K562 (cell line): ENCODE measurements around the gene GALNT12. TPM values are rescaled to one million over a fixed set of nuclear protein-coding genes. Genes with fewer than 3 reads are reported as not detected.
A peak's percentile ranks its signal among the peaks of the same experiment; 100 is the strongest.

ENCODE experiments used
- ATF1 ChIP-seq, 2 experiments: fragments of 450-650 bp in 1 of 2; IDR thresholded peaks; 2 replicates each; pipeline ENCODE4 v1.6.1; 2016; ENCODE audit warnings: missing compliant biosample characterization in 1 of 2, missing genetic modification characterization in 1 of 2
- BMI1 ChIP-seq: fragments of 150-350 bp; IDR thresholded peaks from 2 replicates; pipeline ENCODE4 v1.6.1; 2014; ENCODE audit warnings: low read length
- CBFB ChIP-seq: sonication (generic); formaldehyde crosslinking; IDR thresholded peaks from 2 replicates; pipeline ENCODE4 v1.4.0; 2020; ENCODE audit warnings: mild to moderate bottlenecking, missing genetic modification reagents
- CBX8 ChIP-seq: fragments of 200-600 bp; sonication (generic); IDR thresholded peaks from 2 replicates; pipeline ENCODE4 v1.6.1; 2012; ENCODE audit warnings: borderline replicate concordance, mixed run types, low read depth, mild to moderate bottlenecking, moderate library complexity, mixed read lengths, low read length, control low read depth, inconsistent platforms; ENCODE audit not compliant: poor library complexity, severe bottlenecking; ENCODE audit errors: extremely low read depth
- DACH1 ChIP-seq: fragments of 450-650 bp; IDR thresholded peaks from 2 replicates; pipeline ENCODE4 v1.6.1; 2018; ENCODE audit not compliant: partially characterized antibody
- ELF2 ChIP-seq: fragments of 250-450 bp; sonication (Bioruptor Pico); IDR thresholded peaks from 2 replicates; pipeline ENCODE4 v1.5.0; 2021; ENCODE audit warnings: mild to moderate bottlenecking
- MCM2 ChIP-seq: fragments of 450-650 bp; IDR thresholded peaks from 2 replicates; pipeline ENCODE4 v1.6.1; 2017; ENCODE audit warnings: low read depth, mild to moderate bottlenecking
- MECOM ChIP-seq: fragments of 250-450 bp; sonication (Bioruptor Pico); IDR thresholded peaks from 2 replicates; pipeline ENCODE4 v1.8.0; 2022; ENCODE audit warnings: inconsistent platforms
- NCOA2 ChIP-seq, 2 experiments: fragments of 450-650 bp; IDR thresholded peaks; 2 replicates each; pipeline ENCODE4 v1.6.1; 2018; ENCODE audit warnings: mild to moderate bottlenecking in 2 of 2, moderate library complexity in 1 of 2; ENCODE audit not compliant: partially characterized antibody in 2 of 2
- NCOA4 ChIP-seq: fragments of 450-650 bp; IDR thresholded peaks from 2 replicates; pipeline ENCODE4 v1.6.1; 2018; ENCODE audit warnings: mild to moderate bottlenecking; ENCODE audit not compliant: partially characterized antibody
- PCBP2 ChIP-seq: fragments of 200-400 bp; formaldehyde crosslinking; IDR thresholded peaks from 2 replicates; pipeline ENCODE4 v1.6.1; 2018; ENCODE audit warnings: low read length, low read depth, mild to moderate bottlenecking, moderate library complexity; ENCODE audit not compliant: poor library complexity, severe bottlenecking
- PHB ChIP-seq: fragments of 250-450 bp; sonication (Bioruptor Pico); IDR thresholded peaks from 2 replicates; pipeline ENCODE4 v1.5.0; 2021
- RUNX1 ChIP-seq: sonication (generic); IDR thresholded peaks from 2 replicates; pipeline ENCODE4 v1.6.1; 2016; ENCODE audit warnings: antibody characterized with exemption, low read depth
- ZKSCAN3 ChIP-seq: fragments of 250-450 bp; sonication (Bioruptor Pico); IDR thresholded peaks from 2 replicates; pipeline ENCODE4 v1.4.0; 2020
- ZNF140 ChIP-seq: fragments of 250-450 bp; sonication (Bioruptor Pico); IDR thresholded peaks from 2 replicates; pipeline ENCODE4 v1.8.0; 2021; ENCODE audit warnings: moderate library complexity, mild to moderate bottlenecking, inconsistent platforms
- ZNF699 ChIP-seq: fragments of 250-450 bp; sonication (Bioruptor Pico); IDR thresholded peaks from 2 replicates; pipeline ENCODE4 v1.8.0; 2021; ENCODE audit warnings: mild to moderate bottlenecking, moderate library complexity; ENCODE audit not compliant: insufficient replicate concordance
- ZNF830 ChIP-seq: fragments of 250-450 bp; sonication (Bioruptor Pico); IDR thresholded peaks from 2 replicates; pipeline ENCODE4 v1.5.0; 2021; ENCODE audit warnings: mild to moderate bottlenecking
- polyA plus RNA-seq, 8 experiments: library from polyadenylated mRNA; depleted of rRNA in 4 of 8; stranded (reverse) in 5 of 8; unstranded in 3 of 8; fragments of >200 nt; fragmentation: Nextera tagmentation in 2 of 8; fragmentation: Illumina TruSeq in 1 of 8; extraction: Ambion mirVana in 2 of 8; extraction: Trizol in 1 of 8; gene quantifications; 2 replicates each; pipeline versions ENCODE4 v1.2.1 to v1.2.3, GENCODE V29; 2011 to 2014; ENCODE audit warnings: inconsistent platforms in 1 of 8, missing spikeins in 1 of 8
- total RNA-seq, 7 experiments: library from RNA; depleted of rRNA in 6 of 7; stranded (reverse); fragments of >200 nt in 6 of 7; fragmentation: Illumina TruSeq in 2 of 7; extraction: Trizol in 2 of 7; gene quantifications; 2 replicates each; pipeline versions ENCODE4 v1.2.1 to v1.2.3, GENCODE V29; 2011 to 2021; ENCODE audit warnings: low replicate concordance in 1 of 7
- TF ChIP-seq, protein P1 (sequence below): fragments of 250-450 bp; sonication (Bioruptor Pico); IDR thresholded peaks from 2 replicates; pipeline ENCODE4 v1.5.0; 2021; ENCODE audit warnings: mild to moderate bottlenecking, borderline replicate concordance
- TF ChIP-seq, protein P2 (sequence below): sonication (generic); formaldehyde crosslinking; IDR thresholded peaks from 2 replicates; pipeline ENCODE4 v1.8.0; 2022; ENCODE audit warnings: mild to moderate bottlenecking, low read depth, missing genetic modification reagents
- TF ChIP-seq, protein P3 (sequence below): fragments of 450-650 bp; IDR thresholded peaks from 2 replicates; pipeline ENCODE4 v1.6.1; 2016
- TF ChIP-seq, protein P4 (sequence below): fragments of 450-650 bp; formaldehyde crosslinking; conservative IDR thresholded peaks from 2 replicates; pipeline ENCODE4 v1.4.0; 2022; ENCODE audit warnings: mild to moderate bottlenecking, missing genetic modification characterization
- TF ChIP-seq, protein P5 (sequence below): sonication (generic); formaldehyde crosslinking; IDR thresholded peaks from 2 replicates; pipeline ENCODE4 v1.8.1; 2022; ENCODE audit warnings: missing genetic modification reagents

The GALNT12 gene
- total and polyA plus RNA-seq, 9 of the 15 experiments (the other 6 are each of a cell fraction or from before 2014, with no cell fraction given) = 29.7 to 82.9 (median 44.2) TPM

DNA sequence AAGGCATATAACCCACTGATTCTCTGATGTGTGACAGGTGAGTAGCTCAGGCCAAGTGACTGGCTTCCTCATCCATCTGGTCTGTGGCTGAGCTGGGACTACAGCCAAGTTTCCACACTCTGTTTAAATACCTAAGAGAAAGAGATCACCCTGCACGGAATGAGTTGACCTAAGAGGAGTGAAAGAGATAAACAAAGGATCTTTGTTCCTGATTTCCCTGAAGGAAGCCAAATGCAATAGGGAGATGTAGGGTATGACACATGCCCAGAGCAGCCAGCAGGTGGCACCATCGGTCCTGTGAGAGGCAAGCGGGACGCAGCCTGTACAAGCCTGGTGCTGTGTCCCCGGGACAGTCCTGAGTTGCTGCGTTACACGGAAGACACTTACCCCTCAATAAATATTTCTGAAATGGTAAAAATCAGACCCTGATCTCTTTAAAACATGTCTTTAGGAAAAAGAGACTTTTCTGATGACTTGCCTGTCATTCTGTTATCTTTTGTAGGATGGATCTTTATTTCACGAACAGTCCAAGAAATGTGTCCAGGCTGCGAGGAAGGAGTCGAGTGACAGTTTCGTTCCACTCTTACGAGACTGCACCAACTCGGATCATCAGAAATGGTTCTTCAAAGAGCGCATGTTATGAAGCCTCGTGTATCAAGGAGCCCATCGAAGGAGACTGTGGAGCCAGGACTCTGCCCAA lies 41.1 kb downstream of the GALNT12 start (continued):
- TF ChIP-seq MCM2 (no peak), CBFB (CRISPR knock-in tag) (no peak), DACH1 (no peak), ZNF699 (no peak), NCOA4 (no peak), NCOA2 (IDR thresholded peaks at IDR 0.05; ENCODE audit: partially characterized antibody in 2 of 2) (no peak), RUNX1 (no peak), ZKSCAN3 (CRISPR knock-in tag) (no peak), ELF2 (no peak), PCBP2 (no peak), CBX8 (no peak), BMI1 (no peak), ATF1 (CRISPR knock-in tag; IDR thresholded peaks at IDR 0.05) (no peak), ATF1 (tag; IDR thresholded peaks at IDR 0.05) (peak; percentile 53), PHB (no peak), MECOM (CRISPR knock-in tag) (no peak), ZNF140 (CRISPR knock-in tag) (no peak), ZNF830 (CRISPR knock-in tag) (no peak)
- TF ChIP-seq, protein P1, sequence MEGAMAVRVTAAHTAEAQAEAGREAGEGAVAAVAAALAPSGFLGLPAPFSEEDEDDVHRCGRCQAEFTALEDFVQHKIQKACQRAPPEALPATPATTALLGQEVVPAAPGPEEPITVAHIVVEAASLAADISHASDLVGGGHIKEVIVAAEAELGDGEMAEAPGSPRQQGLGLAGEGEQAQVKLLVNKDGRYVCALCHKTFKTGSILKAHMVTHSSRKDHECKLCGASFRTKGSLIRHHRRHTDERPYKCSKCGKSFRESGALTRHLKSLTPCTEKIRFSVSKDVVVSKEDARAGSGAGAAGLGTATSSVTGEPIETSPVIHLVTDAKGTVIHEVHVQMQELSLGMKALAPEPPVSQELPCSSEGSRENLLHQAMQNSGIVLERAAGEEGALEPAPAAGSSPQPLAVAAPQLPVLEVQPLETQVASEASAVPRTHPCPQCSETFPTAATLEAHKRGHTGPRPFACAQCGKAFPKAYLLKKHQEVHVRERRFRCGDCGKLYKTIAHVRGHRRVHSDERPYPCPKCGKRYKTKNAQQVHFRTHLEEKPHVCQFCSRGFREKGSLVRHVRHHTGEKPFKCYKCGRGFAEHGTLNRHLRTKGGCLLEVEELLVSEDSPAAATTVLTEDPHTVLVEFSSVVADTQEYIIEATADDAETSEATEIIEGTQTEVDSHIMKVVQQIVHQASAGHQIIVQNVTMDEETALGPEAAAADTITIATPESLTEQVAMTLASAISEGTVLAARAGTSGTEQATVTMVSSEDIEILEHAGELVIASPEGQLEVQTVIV (CRISPR knock-in tag) = no peak
- TF ChIP-seq, protein P2, sequence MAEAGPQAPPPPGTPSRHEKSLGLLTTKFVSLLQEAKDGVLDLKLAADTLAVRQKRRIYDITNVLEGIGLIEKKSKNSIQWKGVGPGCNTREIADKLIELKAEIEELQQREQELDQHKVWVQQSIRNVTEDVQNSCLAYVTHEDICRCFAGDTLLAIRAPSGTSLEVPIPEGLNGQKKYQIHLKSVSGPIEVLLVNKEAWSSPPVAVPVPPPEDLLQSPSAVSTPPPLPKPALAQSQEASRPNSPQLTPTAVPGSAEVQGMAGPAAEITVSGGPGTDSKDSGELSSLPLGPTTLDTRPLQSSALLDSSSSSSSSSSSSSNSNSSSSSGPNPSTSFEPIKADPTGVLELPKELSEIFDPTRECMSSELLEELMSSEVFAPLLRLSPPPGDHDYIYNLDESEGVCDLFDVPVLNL (CRISPR knock-in tag) = no peak
- TF ChIP-seq, protein P3, sequence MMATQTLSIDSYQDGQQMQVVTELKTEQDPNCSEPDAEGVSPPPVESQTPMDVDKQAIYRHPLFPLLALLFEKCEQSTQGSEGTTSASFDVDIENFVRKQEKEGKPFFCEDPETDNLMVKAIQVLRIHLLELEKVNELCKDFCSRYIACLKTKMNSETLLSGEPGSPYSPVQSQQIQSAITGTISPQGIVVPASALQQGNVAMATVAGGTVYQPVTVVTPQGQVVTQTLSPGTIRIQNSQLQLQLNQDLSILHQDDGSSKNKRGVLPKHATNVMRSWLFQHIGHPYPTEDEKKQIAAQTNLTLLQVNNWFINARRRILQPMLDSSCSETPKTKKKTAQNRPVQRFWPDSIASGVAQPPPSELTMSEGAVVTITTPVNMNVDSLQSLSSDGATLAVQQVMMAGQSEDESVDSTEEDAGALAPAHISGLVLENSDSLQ = peak; percentile 40
- TF ChIP-seq, protein P4, sequence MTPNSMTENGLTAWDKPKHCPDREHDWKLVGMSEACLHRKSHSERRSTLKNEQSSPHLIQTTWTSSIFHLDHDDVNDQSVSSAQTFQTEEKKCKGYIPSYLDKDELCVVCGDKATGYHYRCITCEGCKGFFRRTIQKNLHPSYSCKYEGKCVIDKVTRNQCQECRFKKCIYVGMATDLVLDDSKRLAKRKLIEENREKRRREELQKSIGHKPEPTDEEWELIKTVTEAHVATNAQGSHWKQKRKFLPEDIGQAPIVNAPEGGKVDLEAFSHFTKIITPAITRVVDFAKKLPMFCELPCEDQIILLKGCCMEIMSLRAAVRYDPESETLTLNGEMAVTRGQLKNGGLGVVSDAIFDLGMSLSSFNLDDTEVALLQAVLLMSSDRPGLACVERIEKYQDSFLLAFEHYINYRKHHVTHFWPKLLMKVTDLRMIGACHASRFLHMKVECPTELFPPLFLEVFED (CRISPR knock-in tag) = no peak
- TF ChIP-seq, protein P5, sequence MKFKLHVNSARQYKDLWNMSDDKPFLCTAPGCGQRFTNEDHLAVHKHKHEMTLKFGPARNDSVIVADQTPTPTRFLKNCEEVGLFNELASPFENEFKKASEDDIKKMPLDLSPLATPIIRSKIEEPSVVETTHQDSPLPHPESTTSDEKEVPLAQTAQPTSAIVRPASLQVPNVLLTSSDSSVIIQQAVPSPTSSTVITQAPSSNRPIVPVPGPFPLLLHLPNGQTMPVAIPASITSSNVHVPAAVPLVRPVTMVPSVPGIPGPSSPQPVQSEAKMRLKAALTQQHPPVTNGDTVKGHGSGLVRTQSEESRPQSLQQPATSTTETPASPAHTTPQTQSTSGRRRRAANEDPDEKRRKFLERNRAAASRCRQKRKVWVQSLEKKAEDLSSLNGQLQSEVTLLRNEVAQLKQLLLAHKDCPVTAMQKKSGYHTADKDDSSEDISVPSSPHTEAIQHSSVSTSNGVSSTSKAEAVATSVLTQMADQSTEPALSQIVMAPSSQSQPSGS (CRISPR knock-in tag) = no peak
